PC-3 (cell line): ENCODE results near the gene RAI1. TPM values are rescaled to one million over a fixed set of nuclear protein-coding genes. Genes with fewer than 3 reads are reported as not detected.

Experiments
- ATAC-seq: fragments of 200-7000 bp; cut with Tn5 transposase; 2 replicates; pipeline ENCODE4 v1.9.1; 2020; ENCODE audit warnings: mild to moderate bottlenecking, moderate library complexity
- BruUV-seq: library from RNA; stranded (reverse); fragments of 400-500 nt; replicated peaks from 2 replicates; lab custom pipeline; 2021; lab: Mats Ljungman, UMichigan
- CTCF ChIA-PET: fragments of 300-600 bp; sonication (Branson Sonifier 250); formaldehyde crosslinking; loops from one replicate; lab custom pipeline; 2022; ENCODE audit warnings: antibody characterized with exemption; lab: Charles Lee
- POLR2A ChIA-PET: fragments of 300-600 bp; sonication (Branson Sonifier 250); formaldehyde crosslinking; loops from one replicate; lab custom pipeline; 2022; ENCODE audit warnings: antibody characterized with exemption; ENCODE audit not compliant: unreplicated experiment; lab: Charles Lee
- DNase-seq: peaks from one replicate; pipeline ENCODE4 v3.0.0-alpha.2; 2015
- H2AFZ ChIP-seq: fragments of 300-600 bp; sonication (generic); 2 replicates; pipeline ENCODE4 v1.6.0; 2016; ENCODE audit warnings: antibody characterized with exemption, low read length
- H3F3A ChIP-seq: fragments of 300-600 bp; sonication (generic); one replicate; pipeline ENCODE4 v1.6.0; 2017; ENCODE audit warnings: antibody characterized with exemption, low read length, control low read depth, mild to moderate bottlenecking; ENCODE audit not compliant: unreplicated experiment
- H3K27ac ChIP-seq: fragments of 300-600 bp; sonication (generic); 2 replicates; pipeline ENCODE4 v1.5.1; 2016; ENCODE audit warnings: mild to moderate bottlenecking, low read length
- H3K27me3 ChIP-seq: fragments of 300-600 bp; sonication (generic); 2 replicates; pipeline ENCODE4 v1.6.1; 2016; ENCODE audit warnings: low read length, mixed read lengths
- H3K36me3 ChIP-seq: fragments of 300-600 bp; sonication (generic); 2 replicates; pipeline ENCODE4 v1.6.1; 2016; ENCODE audit warnings: low read depth, mixed run types, low read length, mixed read lengths
- H3K4me1 ChIP-seq: fragments of 300-600 bp; sonication (generic); 2 replicates; pipeline ENCODE4 v1.5.1; 2016; ENCODE audit warnings: low read length; ENCODE audit not compliant: insufficient read depth
- H3K4me2 ChIP-seq: fragments of 300-600 bp; sonication (generic); 2 replicates; pipeline ENCODE4 v1.6.0; 2016; ENCODE audit warnings: low read length
- H3K4me3 ChIP-seq: fragments of 300-600 bp; sonication (generic); 2 replicates; pipeline ENCODE4 v1.5.1; 2016; ENCODE audit warnings: mild to moderate bottlenecking, low read length, mixed read lengths
- H3K79me2 ChIP-seq: fragments of 300-600 bp; sonication (generic); 2 replicates; pipeline ENCODE4 v1.6.1; 2017; ENCODE audit warnings: low read length, mixed read lengths
- H3K9ac ChIP-seq: fragments of 300-600 bp; sonication (generic); 2 replicates; pipeline ENCODE4 v1.6.0; 2016; ENCODE audit warnings: mild to moderate bottlenecking, low read length
- H3K9me2 ChIP-seq: fragments of 300-600 bp; sonication (generic); replicated peaks from 2 replicates; pipeline ENCODE4 v1.6.1; 2016; ENCODE audit warnings: mixed run types, low read length, mixed read lengths
- H3K9me3 ChIP-seq: fragments of 300-600 bp; sonication (generic); 2 replicates; pipeline ENCODE4 v1.6.1; 2016; ENCODE audit warnings: low read length, mixed read lengths
- H4K20me1 ChIP-seq: fragments of 300-600 bp; sonication (generic); 2 replicates; pipeline ENCODE4 v1.6.1; 2016; ENCODE audit warnings: low read length, mixed read lengths
- CTCF ChIP-seq: fragments of 300-600 bp; sonication (generic); conservative IDR thresholded peaks from 2 replicates; pipeline ENCODE4 v1.5.1; 2017; ENCODE audit warnings: antibody characterized with exemption, low read depth, mild to moderate bottlenecking, low read length
- EZH2 ChIP-seq: fragments of 300-600 bp; sonication (generic); IDR thresholded peaks from one replicate; pipeline ENCODE4 v1.6.1; 2017; ENCODE audit warnings: antibody characterized with exemption, mild to moderate bottlenecking, low read length; ENCODE audit not compliant: unreplicated experiment
- EZH2phosphoT487 ChIP-seq: fragments of 300-600 bp; sonication (generic); IDR thresholded peaks from 2 replicates; pipeline ENCODE4 v1.6.1; 2018; ENCODE audit warnings: mild to moderate bottlenecking, antibody characterized with exemption, low read length, borderline replicate concordance
- intact Hi-C: fragments of 100-400 bp; cut with micrococcal nuclease; formaldehyde crosslinking; loops from 2 replicates; pipeline ENCODE4 v1.9.0; 2023
- total RNA-seq: library from RNA; depleted of rRNA; stranded (reverse); fragments of >200 nt; gene quantifications from 2 replicates; pipeline ENCODE4 v1.2.3, GENCODE V29; 2014

RAI1 gene
- total RNA-seq, 1 experiment from 2014 or later: 33.0 TPM

- Histone ChIP-seq H3K9ac (no peak overlapping the region), H3K27ac (no peak overlapping the region)
Measured at GRCh38 chr17:17826942-17827785, 145.9 kb downstream of the RAI1 start.

GRCh38 chr17:17827826-17828621, 146.8 kb downstream of the RAI1 start:
- DNase-seq (no peak), ATAC-seq (no peak)
- Histone ChIP-seq H3K9ac (no peak overlapping the region), H3K9me2 (no peaks in the 10 kb centered on the region), H3K4me3 (no peak overlapping the region), H3K9me3 (no peaks in the 10 kb centered on the region), H3K27me3 (no peaks in the 10 kb centered on the region), H3K79me2 (peaks cover 95% of the 10 kb centered on the region), H3K4me2 (no peak overlapping the region), H3K27ac (no peak overlapping the region), H3K4me1 (peaks cover 34% of the 10 kb centered on the region), H3F3A (no peaks in the 10 kb centered on the region), H3K36me3 (peaks cover 16% of the 10 kb centered on the region; the same call in 1 of the 2 replicates), H4K20me1 (peaks cover 36% of the 10 kb centered on the region), H2AFZ (no peak overlapping the region)
- POLR2A ChIA-PET: no interaction called here
- CTCF ChIA-PET: no interaction called here
- intact Hi-C loops: no loop called here
- BruUV-seq: no TSS peak
- no peak for TF ChIP-seq CTCF
- no peak for TF ChIP-seq EZH2phosphoT487
- no peak for TF ChIP-seq EZH2

More at GRCh38 chr17:17826942-17827785, 145.9 kb downstream of the RAI1 start:
- no peaks in the 10 kb centered on the region for H3K9me3 ChIP-seq
- CTCF ChIA-PET: no interaction called here
- H4K20me1 ChIP-seq: peaks cover 41% of the 10 kb centered on the region
- no peak overlapping the region for H3K4me2 ChIP-seq
- H3K4me3 ChIP-seq: no peak overlapping the region
- no peaks in the 10 kb centered on the region for H3K9me2 ChIP-seq
- ATAC-seq: no peak
- no peaks in the 10 kb centered on the region for H3F3A ChIP-seq
- H2AFZ ChIP-seq: no peak overlapping the region
- H3K36me3 ChIP-seq: peaks cover 13% of the 10 kb centered on the region; the same call in 1 of the 2 replicates
- intact Hi-C loops: no loop called here
- TF ChIP-seq CTCF (no peak), EZH2 (no peak), EZH2phosphoT487 (no peak)
- no TSS peak for BruUV-seq
- H3K4me1 ChIP-seq: peaks cover 43% of the 10 kb centered on the region
- POLR2A ChIA-PET: no interaction called here
- peaks cover 95% of the 10 kb centered on the region for H3K79me2 ChIP-seq
- H3K27me3 ChIP-seq: no peaks in the 10 kb centered on the region
- DNase-seq: no peak
